Astrocyte (in vitro differentiated cells and primary cell): ENCODE data around the gene CTNNA3.

ENCODE experiments used
- CTCF ChIP-seq: IDR thresholded peaks from 2 replicates; pipeline ENCODE4 v1.5.1; 2011; ENCODE audit warnings: low read depth, mild to moderate bottlenecking, inconsistent platforms, low read length, moderate library complexity; ENCODE audit not compliant: insufficient read depth
- EZH2 ChIP-seq: IDR thresholded peaks from 2 replicates; pipeline ENCODE4 v1.6.1; 2012; ENCODE audit warnings: mild to moderate bottlenecking, low read length, inconsistent platforms; ENCODE audit not compliant: insufficient read depth

DNA sequence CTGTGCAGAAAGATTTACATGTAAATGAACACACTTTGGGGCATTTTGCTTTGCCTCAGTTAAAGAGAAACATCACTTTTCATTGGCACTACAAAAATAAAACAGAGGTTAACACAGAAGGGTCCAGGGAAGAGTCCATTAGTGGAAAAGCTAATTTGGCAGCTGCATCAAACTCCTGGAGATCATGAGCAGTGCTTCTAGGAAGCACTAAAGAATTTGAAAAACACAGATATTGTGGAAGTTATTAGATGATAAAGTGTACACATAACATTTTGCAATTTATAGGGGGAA is 608.9 kb downstream of the CTNNA3 start:
- TF ChIP-seq CTCF (no peak), EZH2 (no peak)
